Measurements from ENCODE around the gene ZNF330. TPM values are rescaled to one million over a fixed set of nuclear protein-coding genes. Genes with fewer than 3 reads are reported as not detected.

Gene ZNF330
- total RNA-seq, 5 donors from 2014 or later (not counting 1 experiment from before 2014, with no cell fraction given): 31.4 to 41.5 (median 37.9) TPM

DNA sequence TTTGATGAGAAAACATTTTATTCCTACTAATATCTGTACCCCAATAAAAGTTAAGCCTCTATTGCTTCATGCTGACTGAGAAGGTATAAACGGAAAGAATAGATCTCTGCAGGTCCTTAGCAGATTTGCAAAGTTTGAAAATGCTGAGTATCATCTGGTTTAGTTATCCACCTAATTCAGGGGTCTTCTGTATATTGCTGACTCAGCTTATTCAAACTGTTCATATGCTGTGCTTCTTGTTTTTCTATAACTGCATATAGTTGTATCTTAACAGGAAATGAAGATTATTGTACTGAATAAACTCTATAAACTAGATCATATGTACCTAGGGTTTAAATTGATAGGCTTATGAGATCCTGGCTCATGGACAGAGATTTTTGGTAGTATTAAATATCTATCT is 23.7 kb downstream of the ZNF330 start:
- Histone ChIP-seq H3K27me3 (replicated peaks in 1 of 2; ENCODE audit: control insufficient read depth in 2 of 2, extremely low read depth in 1 of 2, insufficient read depth in 2 of 2, low read length in 1 of 2) (no peaks in the 10 kb centered on the region), H3K4me3 (ENCODE audit: control insufficient read depth in 1 of 2, extremely low read depth in 1 of 2, low read length in 1 of 2) (no peak overlapping the region), H3K9me3 (no peaks in the 10 kb centered on the region), H3K27ac (ENCODE audit: low read length) (no peak overlapping the region), H3K4me1 (ENCODE audit: control insufficient read depth in 1 of 2, extremely low read depth in 1 of 2, insufficient read depth in 2 of 2, low read length in 2 of 2) (no peaks in the 10 kb centered on the region), H3K36me3 (ENCODE audit: control insufficient read depth in 2 of 2, extremely low read depth in 1 of 2, insufficient read depth in 1 of 2, low read length in 1 of 2) (no peaks in the 10 kb centered on the region)
- Mint-ChIP-seq H3K36me3 (no peaks in the 10 kb centered on the region), H3K9me3 (no peaks in the 10 kb centered on the region), H3K4me1 (no peaks in the 10 kb centered on the region), H3K27me3 (peaks cover 0 to 4% of the 10 kb centered on the region in 2 donors), H3K4me3 (no peak overlapping the region), H3K27ac (no peak overlapping the region)
- ChIA-PET CTCF (no interaction called here), POLR2A (interaction anchor here in 1 of 2 donors (0.7 kb wide), 1 partner anchor 1534 kb away, joined by 3 read pairs; no protein-coding TSS in a partner anchor)
- WGBS (ENCODE audit: insufficient coverage): no CpG with 5 or more reads among the region's 1 CpG
- DNase-seq: no peak
- ATAC-seq (replicated peaks in 1 of 4): no peak

DNA sequence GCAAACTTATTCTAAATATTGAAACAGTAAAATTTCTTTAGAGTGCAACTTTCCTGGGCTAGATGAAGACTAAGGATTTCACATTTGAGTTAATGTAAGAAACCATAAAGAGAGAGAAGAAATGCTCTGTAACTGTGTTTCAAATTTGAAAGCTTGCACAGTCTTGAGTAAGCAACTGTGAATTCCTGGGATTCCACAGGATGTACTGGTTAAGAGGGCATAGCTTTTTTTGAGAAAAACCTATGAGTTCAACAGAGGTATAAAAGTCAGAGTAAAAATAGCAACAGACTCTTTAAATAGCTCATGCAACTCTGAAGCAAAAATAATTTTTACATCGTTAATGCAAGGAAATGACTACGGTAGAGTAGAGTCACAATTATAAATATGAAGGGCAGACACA is 25.5 kb downstream of the ZNF330 start:
- DNase-seq: no peak
- Mint-ChIP-seq H3K36me3 (no peaks in the 10 kb centered on the region), H3K27ac (no peak overlapping the region), H3K4me1 (no peaks in the 10 kb centered on the region), H3K27me3 (no peaks in the 10 kb centered on the region), H3K9me3 (no peaks in the 10 kb centered on the region), H3K4me3 (no peak overlapping the region)
- no peaks in the 10 kb centered on the region for H3K36me3 ChIP-seq (ENCODE audit: control insufficient read depth in 2 of 2, extremely low read depth in 1 of 2, insufficient read depth in 1 of 2, low read length in 1 of 2)
- no peaks in the 10 kb centered on the region for H3K4me1 ChIP-seq (ENCODE audit: control insufficient read depth in 1 of 2, extremely low read depth in 1 of 2, insufficient read depth in 2 of 2, low read length in 2 of 2)
- no peak for ATAC-seq (replicated peaks in 1 of 4)
- no peaks in the 10 kb centered on the region for H3K27me3 ChIP-seq (replicated peaks in 1 of 2; ENCODE audit: control insufficient read depth in 2 of 2, extremely low read depth in 1 of 2, insufficient read depth in 2 of 2, low read length in 1 of 2)
- no CpG with 5 or more reads among the region's 2 CpGs for WGBS (ENCODE audit: insufficient coverage)
- no peak overlapping the region for H3K27ac ChIP-seq (ENCODE audit: low read length)
- CTCF ChIA-PET: no interaction called here
- H3K9me3 ChIP-seq: no peaks in the 10 kb centered on the region
- H3K4me3 ChIP-seq (ENCODE audit: control insufficient read depth in 1 of 2, extremely low read depth in 1 of 2, low read length in 1 of 2): no peak overlapping the region
- POLR2A ChIA-PET: no interaction called here

DNA sequence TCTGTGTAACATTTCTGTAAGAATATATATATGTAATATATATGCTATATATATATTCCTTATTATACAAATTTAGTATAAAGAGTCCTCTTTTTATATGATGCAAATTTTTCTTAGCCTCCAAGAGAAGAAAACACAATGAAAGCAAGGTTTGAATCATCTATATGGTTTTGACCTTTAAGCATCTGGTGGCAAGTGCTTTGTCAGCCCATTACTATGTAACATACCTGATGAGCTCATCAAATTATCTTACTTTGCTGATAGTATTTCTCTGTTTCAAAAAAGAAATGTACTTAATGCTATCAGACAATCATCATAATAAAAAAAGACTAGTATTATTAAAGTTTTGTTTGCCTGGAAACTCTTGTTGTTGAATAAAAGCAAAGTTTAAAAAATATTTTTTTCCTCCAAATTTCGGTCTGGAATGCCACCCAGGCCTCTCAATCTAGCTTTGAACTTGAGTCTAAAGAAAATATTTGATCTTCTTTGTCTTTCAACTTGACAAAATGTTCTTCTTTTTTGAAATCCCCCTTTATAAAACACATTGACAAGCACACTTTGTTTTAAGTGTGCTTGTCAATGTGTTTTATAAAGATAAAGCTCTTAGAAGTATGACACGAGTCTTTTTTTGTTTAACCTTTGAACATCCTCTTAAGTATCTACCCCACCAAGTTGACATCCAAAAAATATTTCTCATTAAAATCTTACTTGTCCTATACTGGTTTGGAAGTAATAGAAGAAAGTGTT is 26.2 kb downstream of the ZNF330 start:
- H3K27ac ChIP-seq (ENCODE audit: low read length): no peak overlapping the region
- H3K27me3 ChIP-seq (replicated peaks in 1 of 2; ENCODE audit: control insufficient read depth in 2 of 2, extremely low read depth in 1 of 2, insufficient read depth in 2 of 2, low read length in 1 of 2): no peaks in the 10 kb centered on the region
- H3K27ac Mint-ChIP-seq: no peak overlapping the region
- ChIA-PET POLR2A (no interaction called here), CTCF (no interaction called here)
- DNase-seq: no peak
- no peaks in the 10 kb centered on the region for H3K27me3 Mint-ChIP-seq
- no peak overlapping the region for H3K4me3 Mint-ChIP-seq
- no peaks in the 10 kb centered on the region for H3K36me3 Mint-ChIP-seq
- WGBS (ENCODE audit: insufficient coverage): no CpG with 5 or more reads among the region's 2 CpGs
- H3K4me1 Mint-ChIP-seq: no peaks in the 10 kb centered on the region
- ATAC-seq (replicated peaks in 1 of 4): no peak
- H3K9me3 Mint-ChIP-seq: no peaks in the 10 kb centered on the region
- H3K4me1 ChIP-seq (ENCODE audit: control insufficient read depth in 1 of 2, extremely low read depth in 1 of 2, insufficient read depth in 2 of 2, low read length in 2 of 2): no peaks in the 10 kb centered on the region
- no peak overlapping the region for H3K4me3 ChIP-seq (ENCODE audit: control insufficient read depth in 1 of 2, extremely low read depth in 1 of 2, low read length in 1 of 2)
- H3K36me3 ChIP-seq (ENCODE audit: control insufficient read depth in 2 of 2, extremely low read depth in 1 of 2, insufficient read depth in 1 of 2, low read length in 1 of 2): no peaks in the 10 kb centered on the region
- H3K9me3 ChIP-seq: no peaks in the 10 kb centered on the region

DNA sequence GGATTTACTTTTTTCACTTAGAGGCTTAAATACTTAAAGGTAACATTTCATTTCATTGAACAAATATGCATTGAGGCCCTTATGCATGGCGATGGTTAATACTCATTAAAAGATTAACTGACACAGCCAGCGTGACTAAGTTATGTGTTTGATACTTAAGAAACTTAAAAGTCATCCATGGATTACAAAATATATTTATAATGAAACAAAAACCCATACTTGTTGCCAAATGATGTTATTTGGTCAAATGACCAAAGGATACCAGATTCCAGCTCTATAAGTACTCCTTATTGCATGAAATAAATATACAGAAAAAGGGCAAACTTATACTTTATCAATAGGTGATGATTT is 26.7 kb downstream of the ZNF330 start:
- Histone ChIP-seq H3K27ac (ENCODE audit: low read length) (no peak overlapping the region), H3K36me3 (ENCODE audit: control insufficient read depth in 2 of 2, extremely low read depth in 1 of 2, insufficient read depth in 1 of 2, low read length in 1 of 2) (no peaks in the 10 kb centered on the region), H3K4me3 (ENCODE audit: control insufficient read depth in 1 of 2, extremely low read depth in 1 of 2, low read length in 1 of 2) (no peak overlapping the region), H3K9me3 (no peaks in the 10 kb centered on the region), H3K27me3 (replicated peaks in 1 of 2; ENCODE audit: control insufficient read depth in 2 of 2, extremely low read depth in 1 of 2, insufficient read depth in 2 of 2, low read length in 1 of 2) (no peaks in the 10 kb centered on the region), H3K4me1 (ENCODE audit: control insufficient read depth in 1 of 2, extremely low read depth in 1 of 2, insufficient read depth in 2 of 2, low read length in 2 of 2) (no peaks in the 10 kb centered on the region)
- ChIA-PET CTCF (no interaction called here), POLR2A (no interaction called here)
- no peak overlapping the region for H3K4me3 Mint-ChIP-seq
- no peak for DNase-seq
- no peak for ATAC-seq (replicated peaks in 1 of 4)
- H3K36me3 Mint-ChIP-seq: no peaks in the 10 kb centered on the region
- H3K9me3 Mint-ChIP-seq: no peaks in the 10 kb centered on the region
- H3K27ac Mint-ChIP-seq: no peak overlapping the region
- no peaks in the 10 kb centered on the region for H3K4me1 Mint-ChIP-seq
- WGBS (ENCODE audit: insufficient coverage): no CpG with 5 or more reads among the region's 2 CpGs
- no peaks in the 10 kb centered on the region for H3K27me3 Mint-ChIP-seq

DNA sequence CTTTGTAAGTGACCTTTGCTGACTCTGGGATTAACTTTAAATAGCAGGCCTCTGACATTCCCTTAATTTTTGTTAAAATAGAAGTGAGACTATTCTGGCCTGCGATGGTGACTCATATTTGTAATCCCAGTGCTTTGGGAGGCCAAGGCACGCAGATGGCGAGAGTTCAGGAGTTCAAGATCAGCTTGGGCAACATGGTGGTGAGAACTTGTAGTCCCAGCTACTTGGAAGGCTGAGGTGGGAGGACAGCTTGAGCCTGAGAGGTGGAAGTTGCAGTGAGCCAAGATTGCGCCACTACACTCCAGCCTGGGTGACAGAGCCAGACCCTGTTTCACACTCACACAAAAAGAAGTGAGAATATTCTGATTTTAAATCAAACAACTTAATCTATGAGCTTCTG is 27.3 kb downstream of the ZNF330 start:
- Histone ChIP-seq H3K4me1 (ENCODE audit: control insufficient read depth in 1 of 2, extremely low read depth in 1 of 2, insufficient read depth in 2 of 2, low read length in 2 of 2) (no peaks in the 10 kb centered on the region), H3K27ac (ENCODE audit: low read length) (no peak overlapping the region), H3K36me3 (ENCODE audit: control insufficient read depth in 2 of 2, extremely low read depth in 1 of 2, insufficient read depth in 1 of 2, low read length in 1 of 2) (no peaks in the 10 kb centered on the region), H3K27me3 (replicated peaks in 1 of 2; ENCODE audit: control insufficient read depth in 2 of 2, extremely low read depth in 1 of 2, insufficient read depth in 2 of 2, low read length in 1 of 2) (no peaks in the 10 kb centered on the region), H3K4me3 (ENCODE audit: control insufficient read depth in 1 of 2, extremely low read depth in 1 of 2, low read length in 1 of 2) (no peak overlapping the region), H3K9me3 (no peaks in the 10 kb centered on the region)
- WGBS (ENCODE audit: insufficient coverage): 62% methylated on average over 3 of the region's 4 CpGs
- POLR2A ChIA-PET: no interaction called here
- Mint-ChIP-seq H3K4me1 (no peaks in the 10 kb centered on the region), H3K9me3 (no peaks in the 10 kb centered on the region), H3K27me3 (no peaks in the 10 kb centered on the region), H3K4me3 (no peak overlapping the region), H3K27ac (no peak overlapping the region), H3K36me3 (no peaks in the 10 kb centered on the region)
- ATAC-seq (replicated peaks in 1 of 4) (no peak), DNase-seq (no peak)
- CTCF ChIA-PET: no interaction called here

DNA sequence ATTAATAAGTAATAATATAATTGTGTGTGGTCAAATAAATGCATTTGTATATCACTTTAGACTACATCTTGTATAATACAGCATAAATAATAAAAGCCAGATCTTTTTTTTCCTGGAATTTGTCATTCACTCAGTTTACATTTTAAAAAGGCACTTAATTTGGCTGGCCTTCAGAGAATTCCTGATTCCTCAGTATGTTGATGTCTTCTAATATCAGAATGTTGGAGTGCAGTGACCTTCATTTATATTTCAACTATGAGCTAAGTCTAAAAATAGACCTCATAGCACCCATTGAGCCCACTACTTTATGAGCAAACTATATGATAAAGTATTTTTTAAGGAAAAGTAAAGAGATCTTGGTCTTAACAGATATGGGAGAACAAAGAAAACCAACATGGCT is 27.8 kb downstream of the ZNF330 start:
- Mint-ChIP-seq H3K4me3 (no peak overlapping the region), H3K9me3 (no peaks in the 10 kb centered on the region), H3K36me3 (no peaks in the 10 kb centered on the region), H3K4me1 (no peaks in the 10 kb centered on the region), H3K27me3 (peaks cover 0 to 4% of the 10 kb centered on the region in 2 donors), H3K27ac (no peak overlapping the region)
- ChIA-PET POLR2A (no interaction called here), CTCF (no interaction called here)
- peaks cover 0 to 2% of the 10 kb centered on the region in 2 experiments for H3K27me3 ChIP-seq (replicated peaks in 1 of 2; ENCODE audit: control insufficient read depth in 2 of 2, extremely low read depth in 1 of 2, insufficient read depth in 2 of 2, low read length in 1 of 2)
- H3K36me3 ChIP-seq (ENCODE audit: control insufficient read depth in 2 of 2, extremely low read depth in 1 of 2, insufficient read depth in 1 of 2, low read length in 1 of 2): no peaks in the 10 kb centered on the region
- ATAC-seq (replicated peaks in 1 of 4) (no peak), DNase-seq (no peak)
- no peak overlapping the region for H3K27ac ChIP-seq (ENCODE audit: low read length)
- H3K4me3 ChIP-seq (ENCODE audit: control insufficient read depth in 1 of 2, extremely low read depth in 1 of 2, low read length in 1 of 2): no peak overlapping the region
- no peaks in the 10 kb centered on the region for H3K9me3 ChIP-seq
- H3K4me1 ChIP-seq (ENCODE audit: control insufficient read depth in 1 of 2, extremely low read depth in 1 of 2, insufficient read depth in 2 of 2, low read length in 2 of 2): no peaks in the 10 kb centered on the region

DNA sequence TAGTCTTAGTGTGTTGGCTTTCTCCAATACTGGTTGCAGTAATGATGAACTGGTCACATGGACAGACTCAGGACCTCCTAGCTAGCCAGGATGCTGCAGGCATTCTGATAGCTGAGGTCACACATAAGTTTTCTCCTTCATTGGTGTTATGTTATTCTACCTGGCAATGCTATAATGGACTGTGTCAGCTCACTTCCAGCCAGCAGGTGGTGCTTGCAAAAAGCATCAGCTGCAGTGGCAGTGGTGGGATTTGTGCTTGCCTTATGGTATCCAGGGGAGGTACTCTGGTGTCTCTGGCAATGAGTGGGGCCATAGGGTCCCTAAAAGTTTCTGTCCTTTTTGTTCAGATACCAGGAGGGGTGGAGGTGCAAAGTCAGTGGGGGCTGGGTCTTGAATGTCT is 33.6 kb downstream of the ZNF330 start:
- no peak overlapping the region for H3K4me3 ChIP-seq (ENCODE audit: control insufficient read depth in 1 of 2, extremely low read depth in 1 of 2, low read length in 1 of 2)
- H3K27me3 Mint-ChIP-seq: peaks cover 17 to 20% of the 10 kb centered on the region in 2 donors
- no peaks in the 10 kb centered on the region for H3K9me3 Mint-ChIP-seq
- peaks cover 0 to 16% of the 10 kb centered on the region in 2 experiments for H3K27me3 ChIP-seq (replicated peaks in 1 of 2; ENCODE audit: control insufficient read depth in 2 of 2, extremely low read depth in 1 of 2, insufficient read depth in 2 of 2, low read length in 1 of 2)
- ChIA-PET POLR2A (no interaction called here), CTCF (no interaction called here)
- no peaks in the 10 kb centered on the region for H3K9me3 ChIP-seq
- DNase-seq (no peak), ATAC-seq (replicated peaks in 1 of 4) (no peak)
- no peaks in the 10 kb centered on the region for H3K4me1 ChIP-seq (ENCODE audit: control insufficient read depth in 1 of 2, extremely low read depth in 1 of 2, insufficient read depth in 2 of 2, low read length in 2 of 2)
- no peaks in the 10 kb centered on the region for H3K4me1 Mint-ChIP-seq
- H3K36me3 ChIP-seq (ENCODE audit: control insufficient read depth in 2 of 2, extremely low read depth in 1 of 2, insufficient read depth in 1 of 2, low read length in 1 of 2): no peaks in the 10 kb centered on the region
- no peak overlapping the region for H3K27ac ChIP-seq (ENCODE audit: low read length)
- no peaks in the 10 kb centered on the region for H3K36me3 Mint-ChIP-seq
- H3K4me3 Mint-ChIP-seq: no peak overlapping the region
- no peak overlapping the region for H3K27ac Mint-ChIP-seq
